GM19438 (cell line): ENCODE results near the gene DYNLT5.
A peak's percentile ranks its signal among the peaks of the same experiment; 100 is the strongest.
"Not testable (repeated sequence)": the region's sequence is repeated elsewhere in the genome, so short reads cannot be mapped to it uniquely, and the experiment has no call there.

Experiments
- ATAC-seq: cut with Tn5 transposase; IDR thresholded peaks from one replicate; pipeline ENCODE4 v1.9.1; 2021; ENCODE audit warnings: low read depth; ENCODE audit not compliant: unreplicated experiment

Gene DYNLT5

GRCh38 chr1:66785800-66786199 is 33.5 kb downstream of the DYNLT5 start:
- not testable (repeated sequence) for ATAC-seq

- ATAC-seq: no peak
Observed at GRCh38 chr1:66787641-66788040, 35.4 kb downstream of the DYNLT5 start.

- peak; percentile 71 for ATAC-seq
Observed at GRCh38 chr1:66788231-66788939, 36.1 kb downstream of the DYNLT5 start.

- no peak for ATAC-seq
Observed at GRCh38 chr1:66791621-66792610, 39.7 kb downstream of the DYNLT5 start.

- ATAC-seq: not testable (repeated sequence)
Observed at GRCh38 chr1:66795839-66796238, 43.6 kb downstream of the DYNLT5 start.

- no peak for ATAC-seq
Observed at GRCh38 chr1:66809245-66809644, 57.0 kb downstream of the DYNLT5 start.

- ATAC-seq: no peak
Observed at GRCh38 chr1:66809736-66810326, 57.6 kb downstream of the DYNLT5 start.

GRCh38 chr1:66824771-66825170 is 72.5 kb downstream of the DYNLT5 start:
- ATAC-seq: no peak
